ENCODE results near the gene TBX6.

- TF ChIP-seq, protein P1, sequence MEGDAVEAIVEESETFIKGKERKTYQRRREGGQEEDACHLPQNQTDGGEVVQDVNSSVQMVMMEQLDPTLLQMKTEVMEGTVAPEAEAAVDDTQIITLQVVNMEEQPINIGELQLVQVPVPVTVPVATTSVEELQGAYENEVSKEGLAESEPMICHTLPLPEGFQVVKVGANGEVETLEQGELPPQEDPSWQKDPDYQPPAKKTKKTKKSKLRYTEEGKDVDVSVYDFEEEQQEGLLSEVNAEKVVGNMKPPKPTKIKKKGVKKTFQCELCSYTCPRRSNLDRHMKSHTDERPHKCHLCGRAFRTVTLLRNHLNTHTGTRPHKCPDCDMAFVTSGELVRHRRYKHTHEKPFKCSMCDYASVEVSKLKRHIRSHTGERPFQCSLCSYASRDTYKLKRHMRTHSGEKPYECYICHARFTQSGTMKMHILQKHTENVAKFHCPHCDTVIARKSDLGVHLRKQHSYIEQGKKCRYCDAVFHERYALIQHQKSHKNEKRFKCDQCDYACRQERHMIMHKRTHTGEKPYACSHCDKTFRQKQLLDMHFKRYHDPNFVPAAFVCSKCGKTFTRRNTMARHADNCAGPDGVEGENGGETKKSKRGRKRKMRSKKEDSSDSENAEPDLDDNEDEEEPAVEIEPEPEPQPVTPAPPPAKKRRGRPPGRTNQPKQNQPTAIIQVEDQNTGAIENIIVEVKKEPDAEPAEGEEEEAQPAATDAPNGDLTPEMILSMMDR (IDR thresholded peaks at IDR 0.05; ENCODE audit: low read length) = no peak
- no peak for TF ChIP-seq EZH2 (IDR thresholded peaks at IDR 0.05; ENCODE audit: borderline replicate concordance, low read length)
Measured at GRCh38 chr16:30096105-30096861, 4.6 kb upstream of the TBX6 start, which contains the start of gene YPEL3.
